Cardiac fibroblast (primary cell): ENCODE measurements around the gene LRRC43.

ENCODE experiments used
- DNase-seq, 2 donors: peaks; one replicate each; pipeline versions ENCODE4 v3.0.0 to v3.0.0-alpha.2; 2010; ENCODE audit warnings: low read depth in 2 of 2
- H3K4me3 ChIP-seq, 2 donors: replicated peaks in 1 of 2; 1 replicate in 1 of 2; 2 replicates in 1 of 2; pipeline ENCODE4 v1.5.1; 2011; ENCODE audit warnings: low read depth in 2 of 2, low read length in 2 of 2, mild to moderate bottlenecking in 2 of 2, moderate library complexity in 1 of 2
- CTCF ChIP-seq: IDR thresholded peaks from one replicate; pipeline ENCODE4 v1.5.1; 2011; ENCODE audit warnings: low read depth, mild to moderate bottlenecking, low read length, inconsistent platforms

LRRC43 gene

DNA sequence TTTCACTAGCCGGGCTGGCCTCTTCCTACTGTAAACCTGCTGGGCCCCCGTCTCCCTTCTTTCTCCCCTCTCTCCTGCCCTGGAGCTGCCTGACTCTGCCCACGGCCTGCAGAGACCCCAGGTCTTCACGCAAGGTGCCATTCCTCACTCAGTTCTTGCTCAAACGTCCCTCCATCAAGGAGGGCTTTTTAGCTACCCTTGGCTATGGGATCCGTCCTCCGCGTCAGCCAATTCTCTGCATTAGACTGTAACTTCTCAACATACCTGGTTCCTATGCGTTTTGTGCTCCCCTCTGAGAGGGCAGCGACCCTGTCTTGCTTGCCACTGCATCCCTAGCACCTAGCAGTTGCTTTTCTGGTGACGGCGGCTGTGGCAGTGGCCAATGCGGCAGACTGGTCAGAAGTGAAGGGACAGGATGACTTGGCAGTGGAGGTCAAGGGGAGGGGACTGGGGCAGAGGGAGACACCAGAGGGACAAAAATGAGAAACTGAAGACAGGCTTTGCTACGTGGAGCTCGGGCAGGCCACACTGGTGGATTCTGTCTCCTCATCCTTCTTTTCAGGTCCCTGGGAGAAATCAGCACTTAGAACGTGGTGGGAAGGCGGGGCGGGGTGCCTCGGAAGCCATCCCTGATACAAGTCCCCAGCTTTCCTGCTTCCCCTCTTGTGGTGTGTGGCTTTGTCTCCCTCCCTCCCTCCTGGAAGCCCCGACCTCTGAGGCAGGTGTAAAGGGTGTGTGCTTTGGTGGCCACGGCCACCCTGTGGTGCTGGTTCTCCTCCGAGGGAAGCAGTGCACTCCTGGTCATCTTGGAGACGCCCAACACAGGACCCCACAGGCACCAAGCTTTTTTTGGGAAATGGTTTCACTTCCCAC, 22.4 kb downstream of the LRRC43 start:
- H3K4me3 ChIP-seq = no peak overlapping the region
- no peak for DNase-seq
- no peak for TF ChIP-seq CTCF

DNA sequence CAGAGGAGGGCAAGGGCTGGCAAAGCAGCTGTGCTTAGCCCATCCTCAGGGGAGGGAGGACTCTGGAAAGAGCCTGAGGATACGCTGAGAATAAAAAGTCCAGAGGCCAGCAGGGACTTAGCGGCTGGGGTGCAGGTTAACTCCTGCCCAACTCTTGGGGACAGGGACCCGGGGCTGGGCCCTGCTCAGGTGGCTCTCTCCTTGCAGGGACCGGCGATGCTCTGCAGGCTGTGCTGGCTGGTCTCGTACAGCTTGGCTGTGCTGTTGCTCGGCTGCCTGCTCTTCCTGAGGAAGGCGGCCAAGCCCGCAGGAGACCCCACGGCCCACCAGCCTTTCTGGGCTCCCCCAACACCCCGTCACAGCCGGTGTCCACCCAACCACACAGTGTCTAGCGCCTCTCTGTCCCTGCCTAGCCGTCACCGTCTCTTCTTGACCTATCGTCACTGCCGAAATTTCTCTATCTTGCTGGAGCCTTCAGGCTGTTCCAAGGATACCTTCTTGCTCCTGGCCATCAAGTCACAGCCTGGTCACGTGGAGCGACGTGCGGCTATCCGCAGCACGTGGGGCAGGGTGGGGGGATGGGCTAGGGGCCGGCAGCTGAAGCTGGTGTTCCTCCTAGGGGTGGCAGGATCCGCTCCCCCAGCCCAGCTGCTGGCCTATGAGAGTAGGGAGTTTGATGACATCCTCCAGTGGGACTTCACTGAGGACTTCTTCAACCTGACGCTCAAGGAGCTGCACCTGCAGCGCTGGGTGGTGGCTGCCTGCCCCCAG, 23.4 kb downstream of the LRRC43 start:
- TF ChIP-seq CTCF = no peak
- H3K4me3 ChIP-seq = no peak overlapping the region
- DNase-seq = no peak

GRCh38 chr12:122206976-122207375, 24.1 kb downstream of the LRRC43 start:
- no peak for DNase-seq
- no peak for TF ChIP-seq CTCF
- H3K4me3 ChIP-seq = no peak overlapping the region

GRCh38 chr12:122207391-122207790, 24.5 kb downstream of the LRRC43 start:
- H3K4me3 ChIP-seq = no peak overlapping the region
- TF ChIP-seq CTCF = no peak
- DNase-seq = no peak

DNA sequence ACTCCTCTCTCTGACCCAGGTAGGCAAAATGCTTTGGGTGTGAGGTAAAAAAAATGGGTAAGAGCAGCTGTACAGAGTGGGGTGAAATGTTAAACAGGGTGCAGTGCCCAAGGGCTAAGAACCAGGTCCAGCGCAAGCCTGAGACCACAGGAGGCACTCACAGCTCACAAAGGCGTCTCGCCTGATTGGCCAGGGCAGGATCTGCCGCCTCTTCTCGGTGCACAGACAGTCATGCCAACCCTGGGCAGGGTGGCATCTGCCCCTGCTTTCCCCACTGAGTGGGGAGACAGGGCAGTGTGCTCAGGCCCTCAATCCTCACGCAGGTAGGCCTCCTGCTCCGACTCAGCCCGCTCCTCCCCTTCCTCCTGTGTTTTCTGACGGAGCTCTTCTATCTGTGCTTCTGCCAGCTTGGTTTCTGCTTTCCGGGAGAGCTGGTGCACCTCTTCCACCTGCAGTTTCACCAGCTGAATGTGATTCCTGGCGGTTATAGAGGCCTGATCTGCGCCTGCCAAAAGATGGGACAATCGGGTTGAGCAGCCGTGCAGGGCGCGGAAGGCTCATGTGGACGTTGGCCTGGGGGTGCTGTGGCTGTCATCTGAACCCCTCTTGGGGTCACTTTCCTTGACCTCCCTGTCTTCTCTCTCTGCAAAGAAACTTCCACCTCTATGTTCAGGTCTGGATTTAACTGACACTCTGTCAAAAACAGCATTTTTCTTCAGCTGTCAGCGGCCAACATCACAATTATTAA, 25.3 kb downstream of the LRRC43 start:
- no peak for TF ChIP-seq CTCF
- H3K4me3 ChIP-seq = no peak overlapping the region
- DNase-seq = no peak

DNA sequence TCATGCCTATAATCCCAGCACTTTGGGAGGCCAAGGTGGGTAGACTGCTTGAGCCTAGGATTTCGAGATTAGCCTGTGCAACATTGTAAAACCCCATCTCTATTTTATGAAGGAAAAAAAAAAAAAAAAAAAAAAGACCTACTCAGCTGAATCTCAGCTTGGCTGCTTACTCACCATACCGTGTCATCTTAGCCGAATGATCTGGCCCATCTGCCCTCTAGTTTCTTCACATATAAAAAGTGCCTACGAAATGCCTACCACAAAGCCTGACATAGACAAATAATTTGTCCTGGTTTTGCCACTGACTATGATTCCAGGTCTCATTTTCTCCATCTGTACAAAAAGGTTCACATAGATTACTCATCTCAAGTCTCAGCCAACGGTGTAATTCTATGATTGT, 32.8 kb downstream of the LRRC43 start:
- H3K4me3 ChIP-seq = no peak overlapping the region
- no peak for TF ChIP-seq CTCF
- peak in 1 of 2 donors; percentile 58 for DNase-seq
